ENCODE results near the gene PTPN6. TPM values are rescaled to one million over a fixed set of nuclear protein-coding genes. Genes with fewer than 3 reads are reported as not detected.
A peak's percentile ranks its signal among the peaks of the same experiment; 100 is the strongest.
"Not testable (repeated sequence)": the region's sequence is repeated elsewhere in the genome, so short reads cannot be mapped to it uniquely, and the experiment has no call there.

Gene PTPN6
- total and polyA plus RNA-seq, 9 donors: 4.6 to 25.3 (median 9.8) TPM

- Histone ChIP-seq H3K4me3 (peak overlapping the region; percentile 56), H3K27me3 (no peaks in the 10 kb centered on the region), H3K4me1 (ENCODE audit: insufficient read depth) (no peaks in the 10 kb centered on the region), H3K9me3 (no peaks in the 10 kb centered on the region), H3K27ac (peak overlapping the region in 1 of 2 donors; percentile 75), H3K36me3 (no peaks in the 10 kb centered on the region)
- intact Hi-C loops (cut with DNase I): no loop called here
- no peak for DNase-seq
- WGBS, 3 donors: 55 to 67% (median 62%) methylated on average over 5 of the region's 5 CpGs
- TF ChIP-seq EP300 (IDR thresholded peaks at IDR 0.05): no peak
- no peak for TF ChIP-seq POLR2A (IDR thresholded peaks at IDR 0.05)
- no peak for TF ChIP-seq CTCF (IDR thresholded peaks at IDR 0.05)
Observed at GRCh38 chr12:6905414-6906040, 45.6 kb upstream of the PTPN6 start.

GRCh38 chr12:6908141-6908540 lies 43.0 kb upstream of the PTPN6 start:
- 93 to 98% (median 95%) methylated on average over 11 of the region's 11 CpGs for WGBS, 3 donors
- H3K4me1 ChIP-seq (ENCODE audit: insufficient read depth); DNase-seq; intact Hi-C loops (cut with DNase I); H3K27ac ChIP-seq; H3K4me3 ChIP-seq; H3K9me3 ChIP-seq; H3K36me3 ChIP-seq; H3K27me3 ChIP-seq: not testable (repeated sequence)

- H3K27ac ChIP-seq: no peak overlapping the region
- H3K36me3 ChIP-seq: no peaks in the 10 kb centered on the region
- H3K4me3 ChIP-seq: no peak overlapping the region
- no peak for DNase-seq
- H3K9me3 ChIP-seq: no peaks in the 10 kb centered on the region
- TF ChIP-seq POLR2A (IDR thresholded peaks at IDR 0.05): no peak
- TF ChIP-seq CTCF (IDR thresholded peaks at IDR 0.05): no peak
- no peak for TF ChIP-seq EP300 (IDR thresholded peaks at IDR 0.05)
- WGBS, 3 donors: 84 to 88% (median 84%) methylated on average over 4 of the region's 4 CpGs
- intact Hi-C loops (cut with DNase I): no loop called here
- H3K27me3 ChIP-seq: no peaks in the 10 kb centered on the region
- H3K4me1 ChIP-seq (ENCODE audit: insufficient read depth): peaks cover 4% of the 10 kb centered on the region
Observed at GRCh38 chr12:6909421-6910145, 41.6 kb upstream of the PTPN6 start.

- no peak overlapping the region for H3K4me3 ChIP-seq
- WGBS, 3 donors: 58 to 77% (median 66%) methylated on average over 15 of the region's 15 CpGs
- no peak for TF ChIP-seq POLR2A (IDR thresholded peaks at IDR 0.05)
- TF ChIP-seq EP300 (IDR thresholded peaks at IDR 0.05): no peak
- TF ChIP-seq CTCF (IDR thresholded peaks at IDR 0.05): no peak
- no peaks in the 10 kb centered on the region for H3K36me3 ChIP-seq
- no peaks in the 10 kb centered on the region for H3K27me3 ChIP-seq
- H3K4me1 ChIP-seq (ENCODE audit: insufficient read depth): peaks cover 4% of the 10 kb centered on the region
- intact Hi-C loops (cut with DNase I): no loop called here
- no peaks in the 10 kb centered on the region for H3K9me3 ChIP-seq
- peak in 1 of 5 donors; percentile 34 for DNase-seq
- H3K27ac ChIP-seq: no peak overlapping the region
Observed at GRCh38 chr12:6912164-6912935, 38.8 kb upstream of the PTPN6 start.
